DOHH2 (cell line): ENCODE data around the gene WDR70.
"Not testable (repeated sequence)": the region's sequence is repeated elsewhere in the genome, so short reads cannot be mapped to it uniquely, and the experiment has no call there.

Source experiments
- H3F3A ChIP-seq: fragments of 200-600 bp; sonication (generic), shearing (Covaris generic); 2 replicates; pipeline ENCODE4 v1.6.0; 2016; ENCODE audit warnings: antibody characterized with exemption, mild to moderate bottlenecking; ENCODE audit not compliant: control insufficient read depth, insufficient read depth
- H3K27ac ChIP-seq: fragments of 200-600 bp; sonication (generic); 2 replicates; pipeline ENCODE4 v1.5.1; 2014; ENCODE audit warnings: low read depth, mild to moderate bottlenecking, low read length, moderate library complexity
- H3K27me3 ChIP-seq: fragments of 200-600 bp; sonication (generic); 2 replicates; pipeline ENCODE4 v1.6.1; 2014; ENCODE audit warnings: mild to moderate bottlenecking, low read length, mixed read lengths; ENCODE audit not compliant: control insufficient read depth
- H3K36me3 ChIP-seq: fragments of 200-600 bp; sonication (generic); 2 replicates; pipeline ENCODE4 v1.6.1; 2014; ENCODE audit warnings: mild to moderate bottlenecking, low read length, moderate library complexity, mixed read lengths; ENCODE audit not compliant: control insufficient read depth
- H3K4me1 ChIP-seq: fragments of 200-600 bp; sonication (generic); 2 replicates; pipeline ENCODE4 v1.6.1; 2014; ENCODE audit warnings: mild to moderate bottlenecking, low read length, mixed read lengths; ENCODE audit not compliant: control insufficient read depth
- H3K4me2 ChIP-seq: fragments of 200-600 bp; sonication (generic); 2 replicates; pipeline ENCODE4 v1.6.0; 2014; ENCODE audit warnings: mild to moderate bottlenecking, low read length, moderate library complexity
- H3K4me3 ChIP-seq: fragments of 200-600 bp; sonication (generic); 2 replicates; pipeline ENCODE4 v1.5.1; 2014; ENCODE audit warnings: mild to moderate bottlenecking, low read length, mixed read lengths
- H3K79me2 ChIP-seq: fragments of 200-600 bp; sonication (generic); 2 replicates; pipeline ENCODE4 v1.6.1; 2014; ENCODE audit warnings: mild to moderate bottlenecking, low read length, mixed read lengths; ENCODE audit not compliant: control insufficient read depth
- H3K9me2 ChIP-seq: fragments of 200-600 bp; sonication (generic); replicated peaks from 2 replicates; pipeline ENCODE4 v1.6.1; 2014; ENCODE audit warnings: mild to moderate bottlenecking, low read length, mixed read lengths; ENCODE audit not compliant: control insufficient read depth
- H3K9me3 ChIP-seq: fragments of 200-600 bp; sonication (generic); 2 replicates; pipeline ENCODE4 v1.6.1; 2014; ENCODE audit warnings: antibody characterized with exemption, low read length, mixed read lengths; ENCODE audit not compliant: control insufficient read depth, insufficient read depth
- H4K20me1 ChIP-seq: fragments of 200-600 bp; sonication (generic); 2 replicates; pipeline ENCODE4 v1.6.0; 2014; ENCODE audit warnings: low read depth, mild to moderate bottlenecking, antibody characterized with exemption, low read length, moderate library complexity; ENCODE audit not compliant: control insufficient read depth, insufficient read depth
- EZH2phosphoT487 ChIP-seq: fragments of 200-600 bp; sonication (generic); IDR thresholded peaks from 2 replicates; pipeline ENCODE4 v1.6.1; 2017; ENCODE audit warnings: borderline replicate concordance, mild to moderate bottlenecking, antibody characterized with exemption, low read length, moderate library complexity, mixed read lengths
- TF ChIP-seq, protein P1 (sequence below): fragments of 200-600 bp; sonication (generic); IDR thresholded peaks from one replicate; pipeline ENCODE4 v1.5.1; 2014; ENCODE audit warnings: antibody characterized with exemption, mild to moderate bottlenecking, low read depth, low read length; ENCODE audit not compliant: poor library complexity, severe bottlenecking

WDR70 gene

DNA sequence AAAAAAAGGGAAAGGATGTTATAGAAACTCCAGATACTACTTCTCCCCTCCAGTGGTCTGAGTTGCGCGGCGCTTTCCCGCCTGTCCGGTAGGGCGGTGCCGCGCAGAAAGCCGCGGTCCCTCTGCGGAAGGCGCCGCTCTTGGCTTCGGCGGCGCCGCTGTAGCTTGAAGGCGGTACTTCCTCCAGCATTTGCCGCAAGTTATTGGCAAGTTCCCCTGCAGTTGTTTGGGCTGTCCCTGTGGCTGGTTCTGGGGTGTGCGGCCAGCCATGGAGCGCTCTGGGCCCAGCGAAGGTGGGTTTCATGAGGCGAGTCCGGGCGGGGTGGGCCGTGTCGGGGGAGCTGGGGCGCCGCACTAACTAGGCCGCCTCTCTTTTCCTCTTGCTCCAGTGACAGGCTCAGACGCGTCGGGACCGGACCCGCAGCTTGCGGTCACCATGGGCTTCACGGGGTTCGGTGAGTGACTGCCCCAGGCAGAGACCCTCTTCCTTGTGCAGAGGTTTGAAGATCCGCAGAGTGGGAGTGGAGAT, at the start of gene WDR70:
TSS of gene WDR70 (plus strand) at position 219 of the 529 bp plus-strand sequence. CDS start at position 269, 50 bp downstream.
- H3F3A ChIP-seq, H4K20me1 ChIP-seq, H3K27ac ChIP-seq, H3K36me3 ChIP-seq, H3K4me1 ChIP-seq, H3K9me3 ChIP-seq, H3K79me2 ChIP-seq, H3K27me3 ChIP-seq, H3K9me2 ChIP-seq: not testable (repeated sequence)
- Histone ChIP-seq H3K4me3 (peak within 1 kb of the TSS; percentile 92), H3K4me2 (peak within 1 kb of the TSS; percentile 68)
- TF ChIP-seq, protein P1, sequence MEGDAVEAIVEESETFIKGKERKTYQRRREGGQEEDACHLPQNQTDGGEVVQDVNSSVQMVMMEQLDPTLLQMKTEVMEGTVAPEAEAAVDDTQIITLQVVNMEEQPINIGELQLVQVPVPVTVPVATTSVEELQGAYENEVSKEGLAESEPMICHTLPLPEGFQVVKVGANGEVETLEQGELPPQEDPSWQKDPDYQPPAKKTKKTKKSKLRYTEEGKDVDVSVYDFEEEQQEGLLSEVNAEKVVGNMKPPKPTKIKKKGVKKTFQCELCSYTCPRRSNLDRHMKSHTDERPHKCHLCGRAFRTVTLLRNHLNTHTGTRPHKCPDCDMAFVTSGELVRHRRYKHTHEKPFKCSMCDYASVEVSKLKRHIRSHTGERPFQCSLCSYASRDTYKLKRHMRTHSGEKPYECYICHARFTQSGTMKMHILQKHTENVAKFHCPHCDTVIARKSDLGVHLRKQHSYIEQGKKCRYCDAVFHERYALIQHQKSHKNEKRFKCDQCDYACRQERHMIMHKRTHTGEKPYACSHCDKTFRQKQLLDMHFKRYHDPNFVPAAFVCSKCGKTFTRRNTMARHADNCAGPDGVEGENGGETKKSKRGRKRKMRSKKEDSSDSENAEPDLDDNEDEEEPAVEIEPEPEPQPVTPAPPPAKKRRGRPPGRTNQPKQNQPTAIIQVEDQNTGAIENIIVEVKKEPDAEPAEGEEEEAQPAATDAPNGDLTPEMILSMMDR, result peak; percentile 78

DNA sequence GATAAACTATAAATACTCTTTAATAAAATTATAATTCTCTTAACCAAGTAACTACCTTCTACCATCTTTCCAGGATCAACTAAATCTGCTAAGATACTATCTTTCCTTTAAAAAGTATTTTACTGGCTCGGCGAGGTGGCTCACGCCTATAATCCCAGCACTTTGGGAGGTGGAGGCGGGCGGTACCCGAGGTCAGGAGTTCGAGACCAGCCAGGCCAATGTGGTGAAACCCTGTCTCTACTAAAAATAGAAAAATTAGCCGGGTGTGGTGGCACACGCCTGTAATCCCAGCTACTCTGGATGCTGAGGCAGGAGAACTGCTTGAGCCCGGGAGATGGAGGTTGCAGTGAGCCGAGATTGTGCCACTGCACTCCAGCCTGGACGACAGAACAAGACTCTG, 44.4 kb upstream of the WDR70 start:
- not testable (repeated sequence) for H3K4me3 ChIP-seq, H3K9me3 ChIP-seq, H3K9me2 ChIP-seq, H3F3A ChIP-seq, H3K27me3 ChIP-seq, H3K27ac ChIP-seq, H4K20me1 ChIP-seq, H3K4me1 ChIP-seq, H3K79me2 ChIP-seq, H3K4me2 ChIP-seq
- peaks cover 69% of the 10 kb centered on the region for H3K36me3 ChIP-seq

DNA sequence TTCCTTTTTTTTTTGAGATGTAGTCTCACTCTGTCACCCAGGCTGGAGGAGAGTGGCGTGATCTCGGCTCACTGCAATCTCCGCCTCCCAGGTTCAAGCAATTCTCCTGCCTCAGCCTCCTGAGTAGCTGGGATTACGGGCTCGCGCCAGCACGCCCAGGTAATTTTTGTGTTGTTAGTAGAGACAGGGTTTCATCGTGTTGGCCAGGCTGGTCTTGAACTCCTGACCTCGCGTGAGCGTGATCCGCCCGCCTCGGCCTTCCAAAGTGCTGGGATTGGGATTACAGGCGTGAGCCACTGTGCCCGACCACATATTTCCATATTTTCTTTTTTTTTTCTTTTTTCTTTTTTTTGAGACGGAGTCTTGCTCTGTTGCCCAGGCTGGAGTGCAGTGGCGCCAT, 36.4 kb upstream of the WDR70 start:
- not testable (repeated sequence) for H3K4me2 ChIP-seq, H3K9me2 ChIP-seq, H3F3A ChIP-seq, H3K27ac ChIP-seq, H3K9me3 ChIP-seq, H3K27me3 ChIP-seq, H3K79me2 ChIP-seq, H3K4me1 ChIP-seq, H4K20me1 ChIP-seq, H3K4me3 ChIP-seq
- H3K36me3 ChIP-seq, result peaks cover 76% of the 10 kb centered on the region

DNA sequence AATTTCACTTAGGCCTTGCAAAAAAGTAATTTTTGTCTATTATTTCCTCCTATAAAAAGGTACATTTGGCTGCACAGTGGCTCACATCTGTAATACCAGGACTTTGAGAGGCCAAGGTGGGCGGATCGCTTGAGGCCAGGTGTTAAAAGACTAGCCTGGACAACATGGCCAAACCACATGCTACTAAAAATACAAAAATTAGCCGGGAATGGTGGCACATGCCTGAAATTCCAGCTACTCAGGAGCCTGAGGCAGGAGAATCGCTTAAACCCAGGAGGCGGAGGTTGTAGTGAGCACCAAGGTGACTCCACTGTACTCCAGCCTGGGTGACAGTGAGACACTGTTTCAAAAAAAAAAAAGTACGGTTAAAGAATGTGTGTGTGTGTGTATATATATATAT, 24.0 kb upstream of the WDR70 start:
- H3K9me3 ChIP-seq, result no peaks in the 10 kb centered on the region
- H3K36me3 ChIP-seq, result peaks cover 64% of the 10 kb centered on the region
- no peak overlapping the region for H3K4me2 ChIP-seq
- no peak overlapping the region for H3K27ac ChIP-seq
- H3K4me3 ChIP-seq, result no peak overlapping the region
- H3K9me2 ChIP-seq, result no peaks in the 10 kb centered on the region
- H3K79me2 ChIP-seq, result peaks cover 21% of the 10 kb centered on the region
- TF ChIP-seq, protein P1, result no peak
- no peak for TF ChIP-seq EZH2phosphoT487
- H4K20me1 ChIP-seq, result no peaks in the 10 kb centered on the region
- no peaks in the 10 kb centered on the region for H3F3A ChIP-seq
- no peaks in the 10 kb centered on the region for H3K27me3 ChIP-seq
- no peaks in the 10 kb centered on the region for H3K4me1 ChIP-seq
